Epithelial cell of esophagus (primary cell): ENCODE measurements around the gene TMEM30B.
A peak's percentile ranks its signal among the peaks of the same experiment; 100 is the strongest.
"Not testable (repeated sequence)": the region's sequence is repeated elsewhere in the genome, so short reads cannot be mapped to it uniquely, and the experiment has no call there.

Experiments used
- DNase-seq: peaks from one replicate; pipeline ENCODE4 v3.0.0; 2010; ENCODE audit warnings: low read depth
- H3K4me3 ChIP-seq: 2 replicates; pipeline ENCODE4 v1.5.1; 2011; ENCODE audit warnings: mild to moderate bottlenecking, low read length, control low read depth
- CTCF ChIP-seq: IDR thresholded peaks from 2 replicates; pipeline ENCODE4 v1.5.1; 2011; ENCODE audit warnings: low read depth, mild to moderate bottlenecking, low read length, control low read depth, inconsistent platforms; ENCODE audit not compliant: insufficient read depth; ENCODE audit errors: missing control alignments

TMEM30B gene

DNA sequence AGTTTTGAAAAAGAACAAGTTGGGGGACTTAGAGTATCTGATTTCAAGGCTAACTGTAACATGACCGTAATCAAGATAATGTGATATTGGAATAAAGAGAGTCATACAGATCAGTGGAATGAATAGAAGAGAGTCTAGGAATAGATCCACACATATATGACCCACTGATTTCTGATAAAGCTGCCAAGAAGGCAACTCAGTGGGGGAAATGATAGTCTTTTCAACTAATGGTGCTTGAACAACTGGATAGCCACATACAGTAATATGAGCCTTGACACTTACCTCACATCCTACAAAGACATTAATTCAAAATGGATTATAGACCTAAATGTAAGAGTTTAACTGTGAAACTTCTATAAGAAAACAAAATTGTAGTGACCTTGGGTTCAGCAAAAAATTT, 44.0 kb upstream of the TMEM30B start:
- DNase-seq, result no peak
- no peak overlapping the region for H3K4me3 ChIP-seq
- no peak for TF ChIP-seq CTCF

GRCh38 chr14:61323970-61324369, 42.8 kb upstream of the TMEM30B start:
- no peak for TF ChIP-seq CTCF
- DNase-seq, result no peak
- H3K4me3 ChIP-seq, result no peak overlapping the region

DNA sequence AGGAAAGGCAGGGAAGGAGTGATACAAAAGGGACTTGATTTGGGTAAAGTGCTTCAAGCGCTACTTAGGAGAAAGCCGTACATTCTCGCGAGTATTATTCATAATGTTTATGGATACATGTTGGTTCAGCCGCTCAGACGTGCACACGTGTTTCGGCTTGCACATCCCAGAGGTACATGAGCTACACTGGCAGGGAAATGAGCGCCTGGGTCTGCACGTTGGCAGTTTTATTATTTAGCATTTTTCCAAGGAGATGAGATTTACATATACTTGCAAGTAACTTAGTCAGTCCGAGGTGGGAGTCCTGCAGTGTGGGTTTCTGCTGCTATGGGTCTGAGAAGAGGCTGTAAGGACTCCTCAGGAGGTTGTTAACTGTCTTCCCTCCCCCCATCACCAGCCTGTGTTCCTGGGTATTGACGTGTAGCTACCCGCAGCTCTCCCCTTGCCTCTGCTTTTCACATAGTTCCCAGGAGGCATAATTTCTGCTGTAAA, 41.7 kb upstream of the TMEM30B start:
- H3K4me3 ChIP-seq, result peak overlapping the region; percentile 94
- TF ChIP-seq CTCF, result no peak
- DNase-seq, result peak; percentile 97

DNA sequence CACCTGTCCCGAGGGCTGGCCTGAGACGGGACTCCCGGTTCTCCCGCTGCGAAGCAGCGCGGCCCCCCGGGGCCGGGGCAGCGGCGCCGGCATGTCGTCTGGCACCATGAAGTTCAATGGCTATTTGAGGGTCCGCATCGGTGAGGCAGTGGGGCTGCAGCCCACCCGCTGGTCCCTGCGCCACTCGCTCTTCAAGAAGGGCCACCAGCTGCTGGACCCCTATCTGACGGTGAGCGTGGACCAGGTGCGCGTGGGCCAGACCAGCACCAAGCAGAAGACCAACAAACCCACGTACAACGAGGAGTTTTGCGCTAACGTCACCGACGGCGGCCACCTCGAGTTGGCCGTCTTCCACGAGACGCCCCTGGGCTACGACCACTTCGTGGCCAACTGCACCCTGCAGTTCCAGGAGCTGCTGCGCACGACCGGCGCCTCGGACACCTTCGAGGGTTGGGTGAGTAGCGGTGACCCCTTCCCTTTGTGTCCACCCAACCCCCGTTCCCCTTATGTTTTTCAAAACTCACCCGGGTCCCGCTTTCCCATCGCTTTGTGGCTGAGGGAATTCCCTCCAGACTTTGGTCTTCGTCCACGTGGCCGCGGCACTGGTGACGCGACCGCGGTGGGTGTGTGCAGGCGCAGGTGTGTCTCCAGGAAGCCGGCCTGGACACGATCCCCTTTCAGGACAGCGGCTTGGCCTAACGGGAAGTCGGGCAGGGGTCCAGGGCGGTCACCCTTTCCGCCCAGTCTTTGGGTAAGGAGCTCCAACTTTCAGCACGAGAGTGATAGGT, 41.1 kb upstream of the TMEM30B start:
- peak overlapping the region; percentile 94 for H3K4me3 ChIP-seq
- DNase-seq, result peak; percentile 85
- TF ChIP-seq CTCF, result no peak

DNA sequence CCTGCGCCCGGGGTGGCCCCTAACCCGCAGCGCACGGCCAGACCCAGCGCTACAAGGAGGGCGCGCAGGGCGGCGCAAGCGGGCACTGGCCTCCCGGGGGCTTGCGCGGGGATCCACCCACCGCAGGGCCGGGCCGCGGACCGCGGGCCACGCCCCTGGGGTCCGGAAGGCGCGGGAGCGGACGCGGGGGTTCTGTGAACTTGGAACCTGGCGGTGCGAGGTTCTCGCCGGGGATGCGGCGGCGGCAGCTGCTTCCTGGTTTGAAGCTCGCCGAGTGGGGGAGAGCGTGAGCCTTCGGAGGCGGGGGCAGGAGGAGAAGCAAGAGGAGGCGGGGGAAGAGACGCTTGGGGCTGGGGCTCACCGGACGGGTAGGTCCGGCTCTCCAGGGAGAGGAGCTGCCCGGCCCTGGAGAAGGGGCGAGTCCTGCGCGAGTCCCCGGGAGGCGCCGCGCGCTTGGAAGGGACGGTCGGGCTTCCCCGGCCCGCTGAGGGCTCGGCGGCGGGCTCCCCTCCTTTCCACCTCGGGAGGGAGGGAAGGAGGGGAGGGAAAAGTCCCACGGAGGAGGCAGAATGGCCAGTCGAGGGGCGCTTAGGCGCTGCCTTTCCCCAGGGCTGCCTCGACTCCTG, 40.4 kb upstream of the TMEM30B start, which contains the start of gene PRKCH:
Gene PRKCH, plus strand, starts transcription at position 195 of the 626 bp plus-strand sequence. CDS start 523 bp downstream, outside the sequence.
- DNase-seq, result peak; percentile 94
- peak; percentile 36 for TF ChIP-seq CTCF

GRCh38 chr14:61320806-61321384, 39.8 kb upstream of the TMEM30B start:
- DNase-seq, result peak; percentile 52
- no peak for TF ChIP-seq CTCF
- H3K4me3 ChIP-seq, result peak overlapping the region; percentile 94

More for the DNA sequence above, 40.4 kb upstream of the TMEM30B start, which contains the start of gene PRKCH:
- H3K4me3 ChIP-seq, result peak within 1 kb of the TSS; percentile 94

DNA sequence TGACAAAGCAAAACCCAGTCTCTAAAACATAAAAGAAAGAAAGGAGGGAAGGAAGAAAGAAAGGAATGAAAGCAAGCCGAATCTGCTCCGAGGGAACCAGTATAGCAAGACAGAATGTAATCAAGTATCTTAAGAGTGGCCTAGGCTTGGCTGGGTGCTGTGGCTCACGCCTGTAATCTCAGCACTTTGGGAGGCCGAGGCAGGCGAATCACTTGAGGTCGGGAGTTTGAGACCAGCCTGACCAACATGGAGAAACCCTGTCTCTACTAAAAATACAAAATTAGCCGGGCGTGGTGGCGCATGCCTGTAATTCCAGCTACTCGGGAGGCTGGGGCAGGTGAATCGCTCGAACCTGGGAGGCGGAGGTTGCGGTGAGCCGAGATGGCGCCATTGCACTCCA, 39.0 kb upstream of the TMEM30B start:
- H3K4me3 ChIP-seq, DNase-seq: not testable (repeated sequence)
